Trophoblast cell (in vitro differentiated cells and primary cell): Measurements from ENCODE around the gene GPR156.

Experiments used
- DNase-seq, 2 donors: peaks; one replicate each; pipeline ENCODE4 v3.0.0-alpha.2; 2016
- H2AFZ ChIP-seq: 2 replicates; pipeline ENCODE4 v1.6.1; 2013; ENCODE audit warnings: low read length, moderate library complexity, mild to moderate bottlenecking; ENCODE audit not compliant: insufficient read depth, poor library complexity
- H2AK5ac ChIP-seq: 2 replicates; pipeline ENCODE4 v1.6.1; 2013; ENCODE audit warnings: mild to moderate bottlenecking, low read length
- H2BK120ac ChIP-seq: 2 replicates; pipeline ENCODE4 v1.6.1; 2013; ENCODE audit warnings: low read length, mild to moderate bottlenecking, moderate library complexity; ENCODE audit not compliant: insufficient read depth, poor library complexity
- H2BK12ac ChIP-seq: 2 replicates; pipeline ENCODE4 v1.6.1; 2013; ENCODE audit warnings: mild to moderate bottlenecking, low read length, moderate library complexity
- H2BK5ac ChIP-seq: 2 replicates; pipeline ENCODE4 v1.6.1; 2013; ENCODE audit warnings: low read length, low read depth, moderate library complexity, mild to moderate bottlenecking; ENCODE audit not compliant: poor library complexity
- H3K14ac ChIP-seq: 2 replicates; pipeline ENCODE4 v1.6.1; 2013; ENCODE audit warnings: mild to moderate bottlenecking, low read length
- H3K18ac ChIP-seq: 2 replicates; pipeline ENCODE4 v1.6.1; 2013; ENCODE audit warnings: mild to moderate bottlenecking, low read length
- H3K23ac ChIP-seq: 2 replicates; pipeline ENCODE4 v1.6.1; 2013; ENCODE audit warnings: low read length
- H3K27ac ChIP-seq: 2 replicates; pipeline ENCODE4 v1.5.1; 2013; ENCODE audit warnings: low read depth, mild to moderate bottlenecking, inconsistent platforms, low read length, moderate library complexity
- H3K27me3 ChIP-seq: 2 replicates; pipeline ENCODE4 v1.6.1; 2013; ENCODE audit warnings: inconsistent platforms, mild to moderate bottlenecking, low read length, moderate library complexity; ENCODE audit not compliant: insufficient read depth
- H3K36me3 ChIP-seq, 2 experiments: 1 replicate in 1 of 2; 2 replicates in 1 of 2; pipeline ENCODE4 v1.6.1; 2013; ENCODE audit warnings: low read length in 2 of 2, mild to moderate bottlenecking in 2 of 2, moderate library complexity in 1 of 2; ENCODE audit not compliant: insufficient read depth in 2 of 2, control insufficient read depth in 1 of 2
- H3K4ac ChIP-seq: 2 replicates; pipeline ENCODE4 v1.6.1; 2013; ENCODE audit warnings: low read depth, mild to moderate bottlenecking, low read length, moderate library complexity
- H3K4me1 ChIP-seq, 2 experiments: 1 replicate in 1 of 2; 2 replicates in 1 of 2; pipeline ENCODE4 v1.6.1; 2013; ENCODE audit warnings: low read length in 2 of 2, mild to moderate bottlenecking in 2 of 2, moderate library complexity in 1 of 2; ENCODE audit not compliant: insufficient read depth in 2 of 2, control insufficient read depth in 1 of 2
- H3K4me2 ChIP-seq: 2 replicates; pipeline ENCODE4 v1.6.1; 2013; ENCODE audit warnings: inconsistent platforms, mild to moderate bottlenecking, low read length, moderate library complexity
- H3K4me3 ChIP-seq: 2 replicates; pipeline ENCODE4 v1.5.1; 2013; ENCODE audit warnings: mild to moderate bottlenecking, low read depth, low read length, inconsistent platforms
- H3K79me1 ChIP-seq: one replicate; pipeline ENCODE4 v1.6.1; 2013; ENCODE audit warnings: low read length
- H3K79me2 ChIP-seq: 2 replicates; pipeline ENCODE4 v1.6.1; 2013; ENCODE audit warnings: low read length, mild to moderate bottlenecking; ENCODE audit not compliant: control insufficient read depth, insufficient read depth, poor library complexity
- H3K9ac ChIP-seq: 2 replicates; pipeline ENCODE4 v1.6.1; 2013; ENCODE audit warnings: mild to moderate bottlenecking, low read length
- H3K9me3 ChIP-seq: 2 replicates; pipeline ENCODE4 v1.6.1; 2013; ENCODE audit warnings: low read depth, mild to moderate bottlenecking, control low read depth, inconsistent platforms, low read length; ENCODE audit not compliant: insufficient read depth
- H4K12ac ChIP-seq: 2 replicates; pipeline ENCODE4 v1.6.1; 2013; ENCODE audit warnings: low read depth, mild to moderate bottlenecking, low read length, moderate library complexity
- H4K8ac ChIP-seq: 2 replicates; pipeline ENCODE4 v1.6.1; 2013; ENCODE audit warnings: low read depth, mild to moderate bottlenecking, low read length, moderate library complexity
- H4K91ac ChIP-seq: one replicate; pipeline ENCODE4 v1.6.1; 2013; ENCODE audit warnings: low read depth, mild to moderate bottlenecking, low read length, moderate library complexity
- WGBS: extraction: QIAGEN DNeasy Blood & Tissue Kit; methylation state at CpG from one replicate; pipeline ENCODE4 v1.1.7; 2013; ENCODE audit warnings: missing lambda C conversion rate; ENCODE audit not compliant: insufficient read length, insufficient coverage; ENCODE audit errors: extremely low coverage; 5-methylcytosine and 5-hydroxymethylcytosine counted together

The GPR156 gene

GRCh38 chr3:120275618-120276017, 9.4 kb downstream of the GPR156 start:
- H3K9me3 ChIP-seq: no peaks in the 10 kb centered on the region
- no peak overlapping the region for H2BK12ac ChIP-seq
- H3K79me1 ChIP-seq: no peaks in the 10 kb centered on the region
- H2AK5ac ChIP-seq: no peak overlapping the region
- no peak overlapping the region for H3K23ac ChIP-seq
- no peak overlapping the region for H4K12ac ChIP-seq
- DNase-seq: no peak
- H3K4me2 ChIP-seq: no peak overlapping the region
- WGBS: no CpG with 5 or more reads among the region's 4 CpGs
- no peaks in the 10 kb centered on the region for H3K4me1 ChIP-seq
- H3K36me3 ChIP-seq: no peaks in the 10 kb centered on the region
- H3K27ac ChIP-seq: no peak overlapping the region
- no peaks in the 10 kb centered on the region for H3K27me3 ChIP-seq
- no peak overlapping the region for H4K8ac ChIP-seq
- H3K14ac ChIP-seq: no peak overlapping the region
- no peak overlapping the region for H2BK120ac ChIP-seq
- H3K4me3 ChIP-seq: no peak overlapping the region
- no peak overlapping the region for H3K18ac ChIP-seq
- H3K4ac ChIP-seq: no peak overlapping the region
- no peak overlapping the region for H2BK5ac ChIP-seq
- no peak overlapping the region for H3K9ac ChIP-seq
- no peak overlapping the region for H4K91ac ChIP-seq
- H2AFZ ChIP-seq: no peak overlapping the region
- no peaks in the 10 kb centered on the region for H3K79me2 ChIP-seq

- no peak overlapping the region for H2BK12ac ChIP-seq
- no peak overlapping the region for H3K18ac ChIP-seq
- no CpG with 5 or more reads among the region's 5 CpGs for WGBS
- H3K9ac ChIP-seq: no peak overlapping the region
- H4K8ac ChIP-seq: no peak overlapping the region
- no peak overlapping the region for H2AFZ ChIP-seq
- no peak overlapping the region for H2AK5ac ChIP-seq
- H2BK5ac ChIP-seq: no peak overlapping the region
- H2BK120ac ChIP-seq: no peak overlapping the region
- no peak overlapping the region for H3K23ac ChIP-seq
- H3K79me2 ChIP-seq: no peaks in the 10 kb centered on the region
- H3K79me1 ChIP-seq: no peaks in the 10 kb centered on the region
- H3K4me3 ChIP-seq: no peak overlapping the region
- H3K27me3 ChIP-seq: no peaks in the 10 kb centered on the region
- H3K36me3 ChIP-seq: no peaks in the 10 kb centered on the region
- H3K14ac ChIP-seq: no peak overlapping the region
- H4K91ac ChIP-seq: no peak overlapping the region
- no peak overlapping the region for H4K12ac ChIP-seq
- H3K4ac ChIP-seq: no peak overlapping the region
- no peak for DNase-seq
- H3K4me2 ChIP-seq: no peak overlapping the region
- no peaks in the 10 kb centered on the region for H3K9me3 ChIP-seq
- no peaks in the 10 kb centered on the region for H3K4me1 ChIP-seq
- H3K27ac ChIP-seq: no peak overlapping the region
Observed at GRCh38 chr3:120274739-120275167, 10.3 kb downstream of the GPR156 start.

GRCh38 chr3:120272286-120272685, 12.7 kb downstream of the GPR156 start:
- H3K4me1 ChIP-seq: no peaks in the 10 kb centered on the region
- H2AK5ac ChIP-seq: no peak overlapping the region
- no peaks in the 10 kb centered on the region for H3K79me1 ChIP-seq
- H2BK5ac ChIP-seq: no peak overlapping the region
- no peak overlapping the region for H2BK12ac ChIP-seq
- no CpG with 5 or more reads among the region's 1 CpG for WGBS
- H3K79me2 ChIP-seq: no peaks in the 10 kb centered on the region
- H4K91ac ChIP-seq: no peak overlapping the region
- H3K4me2 ChIP-seq: no peak overlapping the region
- no peak overlapping the region for H4K12ac ChIP-seq
- no peak overlapping the region for H4K8ac ChIP-seq
- H2BK120ac ChIP-seq: no peak overlapping the region
- H3K4ac ChIP-seq: no peak overlapping the region
- no peaks in the 10 kb centered on the region for H3K27me3 ChIP-seq
- no peak overlapping the region for H3K9ac ChIP-seq
- H3K14ac ChIP-seq: no peak overlapping the region
- no peak overlapping the region for H3K18ac ChIP-seq
- no peaks in the 10 kb centered on the region for H3K9me3 ChIP-seq
- H3K27ac ChIP-seq: no peak overlapping the region
- H3K4me3 ChIP-seq: no peak overlapping the region
- H3K23ac ChIP-seq: no peak overlapping the region
- no peak for DNase-seq
- H3K36me3 ChIP-seq: no peaks in the 10 kb centered on the region
- no peak overlapping the region for H2AFZ ChIP-seq

- Histone ChIP-seq H3K18ac (no peak overlapping the region), H3K9ac (no peak overlapping the region), H4K8ac (no peak overlapping the region), H4K12ac (no peak overlapping the region), H2BK120ac (no peak overlapping the region), H3K4me2 (no peak overlapping the region), H3K27me3 (no peaks in the 10 kb centered on the region), H3K79me2 (no peaks in the 10 kb centered on the region), H2AFZ (no peak overlapping the region), H4K91ac (no peak overlapping the region), H3K4ac (no peak overlapping the region), H3K4me1 (no peaks in the 10 kb centered on the region), H3K79me1 (no peaks in the 10 kb centered on the region), H2BK5ac (no peak overlapping the region), H3K9me3 (no peaks in the 10 kb centered on the region), H3K27ac (no peak overlapping the region), H3K14ac (no peak overlapping the region), H3K23ac (no peak overlapping the region), H3K4me3 (no peak overlapping the region), H2BK12ac (no peak overlapping the region), H3K36me3 (no peaks in the 10 kb centered on the region), H2AK5ac (no peak overlapping the region)
- no peak for DNase-seq
- no CpG with 5 or more reads among the region's 5 CpGs for WGBS
Observed at GRCh38 chr3:120265989-120266388, 19.0 kb downstream of the GPR156 start.
